H1 (cell line): ENCODE data around the gene PRSS12. TPM values are rescaled to one million over a fixed set of nuclear protein-coding genes. Genes with fewer than 3 reads are reported as not detected.

Experiments used
- BACH1 ChIP-seq: IDR thresholded peaks from 2 replicates; pipeline ENCODE4 v1.6.1; 2012; ENCODE audit warnings: low read length, improper control_type of control experiment
- CHD1 ChIP-seq: IDR thresholded peaks from 2 replicates; pipeline ENCODE4 v1.6.1; 2012; ENCODE audit warnings: low read depth, low read length, improper control_type of control experiment
- EP300 ChIP-seq, 2 experiments: IDR thresholded peaks; 1 replicate in 1 of 2; 2 replicates in 1 of 2; pipeline ENCODE4 v1.6.1; 2011 to 2012; ENCODE audit warnings: low read depth in 2 of 2, low read length in 2 of 2, mild to moderate bottlenecking in 2 of 2, borderline replicate concordance in 1 of 2, inconsistent platforms in 1 of 2, moderate library complexity in 1 of 2
- NANOG ChIP-seq: IDR thresholded peaks from 2 replicates; pipeline ENCODE4 v1.6.1; 2011; ENCODE audit warnings: low read length, low read depth, mild to moderate bottlenecking, inconsistent platforms; ENCODE audit not compliant: insufficient read depth, poor library complexity, severe bottlenecking
- SP4 ChIP-seq: IDR thresholded peaks from 2 replicates; pipeline ENCODE4 v1.6.1; 2012; ENCODE audit warnings: low read length, inconsistent platforms
- polyA plus RNA-seq, 7 experiments: library from polyadenylated mRNA; depleted of rRNA in 3 of 7; stranded (reverse) in 5 of 7; unstranded in 2 of 7; fragments of >200 nt in 5 of 7; fragments of 200-250 nt in 2 of 7; gene quantifications; 1 replicate in 5 of 7; 2 replicates in 1 of 7; 4 replicates in 1 of 7; pipeline versions ENCODE4 v1.2.1 to v1.2.3, GENCODE V29; 2011 to 2013; ENCODE audit warnings: missing spikeins in 2 of 7, mixed read lengths in 2 of 7
- total RNA-seq: library from RNA; stranded (reverse); fragmentation: NEBNext Ultra II Directional; extraction: Animal tissue kit (Norgen Biotek cat#: 25700); gene quantifications from 2 replicates; pipeline ENCODE4 v1.2.1, GENCODE V29; 2021
- TF ChIP-seq, protein P1 (sequence below): IDR thresholded peaks from 2 replicates; pipeline ENCODE4 v1.6.1; 2012; ENCODE audit warnings: inconsistent platforms
- TF ChIP-seq, protein P2 (sequence below): IDR thresholded peaks from 2 replicates; pipeline ENCODE4 v1.6.1; 2011; ENCODE audit warnings: low read length, improper control_type of control experiment

PRSS12 gene
- total and polyA plus RNA-seq, 2 of the 8 experiments (the other 6 are each of a cell fraction or from before 2014, with no cell fraction given) = 2.6 to 9.3 TPM

DNA sequence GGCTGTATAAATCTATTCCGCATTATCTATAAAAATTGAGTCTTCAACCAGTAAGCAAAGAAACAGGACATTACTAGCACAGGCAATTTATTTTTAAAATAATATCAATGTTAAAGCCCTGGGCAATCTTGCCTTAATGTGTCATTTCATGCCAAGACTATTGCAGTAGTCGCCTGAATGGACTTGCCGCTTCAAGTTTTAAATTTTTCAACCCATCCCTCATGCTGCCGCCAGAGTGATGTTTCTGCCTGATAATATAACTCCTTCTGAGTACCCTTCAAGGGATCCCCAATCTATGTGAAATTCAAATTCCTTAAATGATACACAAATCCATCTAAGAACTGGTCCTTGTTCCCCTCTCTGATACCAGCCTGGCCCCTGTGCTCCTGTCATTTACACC is 66.9 kb downstream of the PRSS12 start (continued):
- TF ChIP-seq CHD1 (no peak), SP4 (no peak), EP300 (IDR thresholded peaks at IDR 0.05; ENCODE audit: borderline replicate concordance in 1 of 2, low read depth in 2 of 2, low read length in 2 of 2) (no peak), NANOG (no peak), BACH1 (no peak)
- TF ChIP-seq, protein P1, sequence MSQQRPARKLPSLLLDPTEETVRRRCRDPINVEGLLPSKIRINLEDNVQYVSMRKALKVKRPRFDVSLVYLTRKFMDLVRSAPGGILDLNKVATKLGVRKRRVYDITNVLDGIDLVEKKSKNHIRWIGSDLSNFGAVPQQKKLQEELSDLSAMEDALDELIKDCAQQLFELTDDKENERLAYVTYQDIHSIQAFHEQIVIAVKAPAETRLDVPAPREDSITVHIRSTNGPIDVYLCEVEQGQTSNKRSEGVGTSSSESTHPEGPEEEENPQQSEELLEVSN = no peak
- TF ChIP-seq, protein P2, sequence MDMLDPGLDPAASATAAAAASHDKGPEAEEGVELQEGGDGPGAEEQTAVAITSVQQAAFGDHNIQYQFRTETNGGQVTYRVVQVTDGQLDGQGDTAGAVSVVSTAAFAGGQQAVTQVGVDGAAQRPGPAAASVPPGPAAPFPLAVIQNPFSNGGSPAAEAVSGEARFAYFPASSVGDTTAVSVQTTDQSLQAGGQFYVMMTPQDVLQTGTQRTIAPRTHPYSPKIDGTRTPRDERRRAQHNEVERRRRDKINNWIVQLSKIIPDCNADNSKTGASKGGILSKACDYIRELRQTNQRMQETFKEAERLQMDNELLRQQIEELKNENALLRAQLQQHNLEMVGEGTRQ = no peak
